OCI-LY7 (cell line): ENCODE data around the gene NCKAP5. TPM values are rescaled to one million over a fixed set of nuclear protein-coding genes. Genes with fewer than 3 reads are reported as not detected.

Experiments used
- BruUV-seq: library from RNA; stranded (reverse); fragments of 400-500 nt; replicated peaks from 2 replicates; lab custom pipeline; 2021; lab: Mats Ljungman, UMichigan
- CTCF ChIA-PET: fragments of 300-600 bp; sonication (Branson Sonifier 250); formaldehyde crosslinking; loops from one replicate; lab custom pipeline; 2022; ENCODE audit warnings: antibody characterized with exemption; ENCODE audit not compliant: unreplicated experiment; lab: Charles Lee
- POLR2A ChIA-PET: fragments of 300-600 bp; sonication (Branson Sonifier 250); formaldehyde crosslinking; loops from one replicate; lab custom pipeline; 2022; ENCODE audit warnings: antibody characterized with exemption; lab: Charles Lee
- DNase-seq: peaks from one replicate; pipeline ENCODE4 v3.0.0-alpha.2; 2015; ENCODE audit warnings: low spot score
- H2AFZ ChIP-seq: fragments of 200-600 bp; sonication (generic), shearing (Covaris generic); 2 replicates; pipeline ENCODE4 v1.6.1; 2014; ENCODE audit warnings: mild to moderate bottlenecking, antibody characterized with exemption, low read length, moderate library complexity
- H3K27ac ChIP-seq: fragments of 200-600 bp; sonication (generic); 2 replicates; pipeline ENCODE4 v1.5.1; 2014; ENCODE audit warnings: mixed run types, low read depth, mild to moderate bottlenecking, moderate library complexity, low read length, inconsistent platforms; ENCODE audit not compliant: poor library complexity, severe bottlenecking
- H3K36me3 ChIP-seq: fragments of 200-600 bp; sonication (generic); 2 replicates; pipeline ENCODE4 v1.6.1; 2014; ENCODE audit warnings: mild to moderate bottlenecking, antibody characterized with exemption, low read length, moderate library complexity, mixed read lengths; ENCODE audit not compliant: insufficient read depth
- H3K4me1 ChIP-seq: fragments of 200-600 bp; sonication (generic); 2 replicates; pipeline ENCODE4 v1.5.1; 2014; ENCODE audit warnings: mild to moderate bottlenecking, low read length; ENCODE audit not compliant: insufficient read depth, poor library complexity, severe bottlenecking
- H3K4me2 ChIP-seq: fragments of 200-600 bp; sonication (generic); 2 replicates; pipeline ENCODE4 v1.6.1; 2014; ENCODE audit warnings: mild to moderate bottlenecking, low read length
- H3K4me3 ChIP-seq: fragments of 200-600 bp; sonication (generic); 2 replicates; pipeline ENCODE4 v1.5.1; 2014; ENCODE audit warnings: mild to moderate bottlenecking, low read depth, low read length; ENCODE audit not compliant: poor library complexity, severe bottlenecking
- H3K79me2 ChIP-seq: fragments of 200-600 bp; sonication (generic); 2 replicates; pipeline ENCODE4 v1.6.1; 2016; ENCODE audit warnings: low read depth, mild to moderate bottlenecking, low read length, moderate library complexity, mixed read lengths; ENCODE audit not compliant: insufficient read depth
- H3K9me2 ChIP-seq: fragments of 200-600 bp; sonication (generic); 2 replicates; pipeline ENCODE4 v1.6.1; 2016; ENCODE audit warnings: mild to moderate bottlenecking, low read length, mixed read lengths; ENCODE audit not compliant: insufficient read depth
- H3K9me3 ChIP-seq: fragments of 200-600 bp; sonication (generic); 2 replicates; pipeline ENCODE4 v1.6.1; 2014; ENCODE audit warnings: mild to moderate bottlenecking, mixed run types, low read length, mixed read lengths
- H4K20me1 ChIP-seq: fragments of 200-600 bp; sonication (generic); 2 replicates; pipeline ENCODE4 v1.6.1; 2014; ENCODE audit warnings: mild to moderate bottlenecking, antibody characterized with exemption, low read length, moderate library complexity, mixed read lengths; ENCODE audit not compliant: insufficient read depth
- EZH2phosphoT487 ChIP-seq: fragments of 200-600 bp; sonication (generic); IDR thresholded peaks from 2 replicates; pipeline ENCODE4 v1.6.1; 2018; ENCODE audit warnings: low read depth, borderline replicate concordance, mild to moderate bottlenecking, mixed run types, antibody characterized with exemption, low read length, moderate library complexity, mixed read lengths
- intact Hi-C: fragments of 100-400 bp; cut with micrococcal nuclease; formaldehyde crosslinking; loops from one replicate; pipeline ENCODE4 v1.10.0; 2022; ENCODE audit not compliant: unreplicated experiment
- total RNA-seq, 2 experiments: library from RNA; depleted of rRNA in 1 of 2; stranded (reverse); fragments of >200 nt in 1 of 2; shearing (Covaris generic) in 1 of 2; gene quantifications; 2 replicates each; pipeline ENCODE4 v1.2.3, GENCODE V29; 2014 to 2022
- TF ChIP-seq, protein P1 (sequence below): fragments of 200-600 bp; sonication (generic); conservative IDR thresholded peaks from 2 replicates; pipeline ENCODE4 v1.5.1; 2014; ENCODE audit warnings: mild to moderate bottlenecking, antibody characterized with exemption, low read length, moderate library complexity, mixed read lengths

NCKAP5 gene
- total RNA-seq, 2 experiments from 2014 or later = not detected

DNA sequence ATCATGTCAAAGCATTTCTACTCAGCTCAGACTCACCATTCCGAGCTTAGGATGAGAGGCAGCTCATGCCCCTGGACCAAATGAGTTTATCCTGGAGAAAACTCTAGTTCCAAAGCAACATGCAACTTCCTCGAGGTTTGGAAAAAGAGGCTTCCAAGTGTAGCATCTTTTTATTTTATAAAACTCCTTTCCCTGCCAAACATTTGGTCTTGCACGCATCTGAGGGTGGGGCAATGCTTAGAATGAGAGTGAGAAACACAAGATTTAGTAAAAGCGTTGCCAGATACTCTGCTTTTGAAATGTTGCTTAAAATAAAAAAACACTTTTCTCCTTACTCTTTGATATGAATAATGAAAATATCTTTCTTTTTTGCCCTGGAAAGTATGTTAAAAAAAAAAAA lies 151.5 kb downstream of the NCKAP5 start:
- H4K20me1 ChIP-seq = no peaks in the 10 kb centered on the region
- TF ChIP-seq, protein P1, sequence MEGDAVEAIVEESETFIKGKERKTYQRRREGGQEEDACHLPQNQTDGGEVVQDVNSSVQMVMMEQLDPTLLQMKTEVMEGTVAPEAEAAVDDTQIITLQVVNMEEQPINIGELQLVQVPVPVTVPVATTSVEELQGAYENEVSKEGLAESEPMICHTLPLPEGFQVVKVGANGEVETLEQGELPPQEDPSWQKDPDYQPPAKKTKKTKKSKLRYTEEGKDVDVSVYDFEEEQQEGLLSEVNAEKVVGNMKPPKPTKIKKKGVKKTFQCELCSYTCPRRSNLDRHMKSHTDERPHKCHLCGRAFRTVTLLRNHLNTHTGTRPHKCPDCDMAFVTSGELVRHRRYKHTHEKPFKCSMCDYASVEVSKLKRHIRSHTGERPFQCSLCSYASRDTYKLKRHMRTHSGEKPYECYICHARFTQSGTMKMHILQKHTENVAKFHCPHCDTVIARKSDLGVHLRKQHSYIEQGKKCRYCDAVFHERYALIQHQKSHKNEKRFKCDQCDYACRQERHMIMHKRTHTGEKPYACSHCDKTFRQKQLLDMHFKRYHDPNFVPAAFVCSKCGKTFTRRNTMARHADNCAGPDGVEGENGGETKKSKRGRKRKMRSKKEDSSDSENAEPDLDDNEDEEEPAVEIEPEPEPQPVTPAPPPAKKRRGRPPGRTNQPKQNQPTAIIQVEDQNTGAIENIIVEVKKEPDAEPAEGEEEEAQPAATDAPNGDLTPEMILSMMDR = no peak
- TF ChIP-seq EZH2phosphoT487 = no peak
- no peaks in the 10 kb centered on the region for H3K79me2 ChIP-seq
- CTCF ChIA-PET = no interaction called here
- no peaks in the 10 kb centered on the region for H3K4me1 ChIP-seq
- no TSS peak for BruUV-seq
- H3K9me3 ChIP-seq = no peaks in the 10 kb centered on the region
- no peak overlapping the region for H3K4me2 ChIP-seq
- no peaks in the 10 kb centered on the region for H3K36me3 ChIP-seq
- intact Hi-C loops = no loop called here
- no peak for DNase-seq
- H3K9me2 ChIP-seq = no peaks in the 10 kb centered on the region
- H3K4me3 ChIP-seq = no peak overlapping the region
- no peak overlapping the region for H2AFZ ChIP-seq
- H3K27ac ChIP-seq = no peak overlapping the region
- POLR2A ChIA-PET = interaction anchor here (0.6 to 0.9 kb wide), 3 partner anchors 27 to 1745 kb away, joined by 3 read pairs; no protein-coding TSS in a partner anchor

DNA sequence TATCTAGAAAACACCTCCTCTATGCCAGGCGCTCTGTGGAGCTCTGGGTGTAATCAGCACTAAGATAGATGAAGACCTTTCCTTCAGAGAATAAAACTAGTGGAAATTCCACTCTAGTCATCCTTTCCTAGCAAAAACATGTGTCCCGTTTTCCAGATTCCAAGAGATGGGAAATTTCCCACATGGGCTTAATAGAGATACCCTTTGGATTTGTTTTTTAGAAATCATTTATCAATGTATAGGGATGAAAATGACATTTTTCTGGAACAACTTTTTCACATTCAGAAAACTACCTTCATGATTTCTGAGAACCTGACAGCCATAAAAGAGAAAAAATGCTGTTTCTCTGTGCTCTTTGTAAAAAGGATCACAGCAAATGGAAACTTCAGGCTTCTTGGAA lies 152.1 kb downstream of the NCKAP5 start:
- TF ChIP-seq EZH2phosphoT487 = no peak
- no TSS peak for BruUV-seq
- Histone ChIP-seq H3K36me3 (no peaks in the 10 kb centered on the region), H3K4me2 (no peak overlapping the region), H3K79me2 (no peaks in the 10 kb centered on the region), H3K27ac (no peak overlapping the region), H3K9me3 (no peaks in the 10 kb centered on the region), H3K4me3 (no peak overlapping the region), H3K4me1 (no peaks in the 10 kb centered on the region), H2AFZ (no peak overlapping the region), H4K20me1 (no peaks in the 10 kb centered on the region), H3K9me2 (no peaks in the 10 kb centered on the region)
- intact Hi-C loops = no loop called here
- ChIA-PET CTCF (no interaction called here), POLR2A (interaction anchor here (0.9 kb wide), 1 partner anchor 417 kb away, joined by 3 read pairs; no protein-coding TSS in a partner anchor)
- DNase-seq = no peak

DNA sequence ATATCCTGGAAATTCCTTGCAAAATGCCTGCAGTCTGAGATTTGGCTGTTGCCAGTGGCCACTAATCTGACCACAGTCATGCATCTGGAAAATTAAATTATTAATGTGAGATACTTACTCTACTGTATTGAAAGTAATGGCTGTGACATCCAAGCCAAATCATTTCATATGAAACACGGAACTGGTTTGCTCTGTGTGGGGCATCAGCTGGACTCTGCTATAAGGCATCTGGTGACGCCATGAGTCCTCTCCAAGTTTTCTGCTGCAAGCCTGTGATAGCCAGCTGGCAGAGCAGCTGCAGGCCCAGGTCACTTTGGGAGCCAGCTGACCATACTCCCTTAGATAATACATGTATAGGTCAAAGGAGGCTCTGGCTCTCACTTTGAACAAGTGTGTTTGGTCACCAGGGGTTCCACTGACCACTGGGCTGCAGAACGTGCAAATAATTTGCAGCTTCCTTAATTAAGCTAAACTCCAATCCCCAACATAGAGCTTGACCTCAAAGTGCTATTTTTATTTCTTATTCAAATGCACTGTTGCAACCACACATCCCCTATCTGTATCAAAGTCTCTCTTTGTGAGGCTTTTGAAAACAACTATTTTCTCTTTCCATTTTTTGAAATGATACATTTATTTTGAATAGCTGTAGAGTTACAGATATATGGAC lies 152.9 kb downstream of the NCKAP5 start:
- TF ChIP-seq EZH2phosphoT487 = no peak
- TF ChIP-seq, protein P1 = no peak
- H4K20me1 ChIP-seq = no peaks in the 10 kb centered on the region
- no peak overlapping the region for H3K4me3 ChIP-seq
- BruUV-seq = no TSS peak
- intact Hi-C loops = no loop called here
- no peak overlapping the region for H3K4me2 ChIP-seq
- no peak for DNase-seq
- H3K79me2 ChIP-seq = no peaks in the 10 kb centered on the region
- no peaks in the 10 kb centered on the region for H3K4me1 ChIP-seq
- ChIA-PET CTCF (no interaction called here), POLR2A (interaction anchor here (0.6 kb wide), 1 partner anchor 8 kb away, joined by 3 read pairs; no protein-coding TSS in a partner anchor)
- H3K9me3 ChIP-seq = no peaks in the 10 kb centered on the region
- H2AFZ ChIP-seq = no peak overlapping the region
- H3K36me3 ChIP-seq = no peaks in the 10 kb centered on the region
- no peaks in the 10 kb centered on the region for H3K9me2 ChIP-seq
- no peak overlapping the region for H3K27ac ChIP-seq
